ENCODE results near the gene NXT1.
"Not testable (repeated sequence)": the region's sequence is repeated elsewhere in the genome, so short reads cannot be mapped to it uniquely, and the experiment has no call there.

NXT1 gene

GRCh38 chr20:23350196-23350903, at the start of gene NXT1:
Gene NXT1 (plus strand): TSS chr20:23350791. CDS start chr20:23354042, 3,251 bp downstream.
- peak; percentile 96 to 98 for DNase-seq

DNA sequence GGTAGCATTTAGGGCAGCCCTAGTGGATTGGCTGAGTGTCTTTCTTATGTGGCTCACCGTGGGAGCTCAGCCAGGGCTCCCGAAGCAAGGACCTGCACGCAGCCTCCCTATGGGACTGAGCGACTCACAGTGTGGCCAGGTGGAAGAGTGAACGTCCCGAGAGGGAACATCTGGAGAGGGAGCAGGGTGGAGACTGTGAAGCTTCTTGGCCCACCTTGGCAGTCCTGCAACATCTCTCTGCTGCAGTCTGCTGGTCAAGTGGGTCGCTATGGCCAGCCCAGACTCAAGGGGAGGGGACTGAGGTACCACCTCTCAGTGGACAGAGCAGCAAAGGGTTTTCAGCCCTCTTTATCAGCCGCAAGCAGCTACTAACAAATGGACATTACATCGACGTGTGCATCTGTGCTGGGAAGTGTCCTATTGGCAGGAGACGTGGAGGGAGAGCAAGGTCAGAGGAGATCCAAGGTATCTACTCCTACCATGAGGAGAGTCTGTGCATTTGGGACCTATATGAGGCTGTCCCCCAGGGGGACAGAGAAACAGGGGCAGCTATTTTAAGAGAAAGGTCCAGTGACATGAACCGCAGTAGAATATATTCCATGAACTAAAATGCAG, 49.0 kb upstream of the NXT1 start:
- no peak for DNase-seq

GRCh38 chr20:23302386-23302785, 48.2 kb upstream of the NXT1 start:
- DNase-seq = no peak

GRCh38 chr20:23302801-23303200, 47.8 kb upstream of the NXT1 start:
- no peak for DNase-seq

DNA sequence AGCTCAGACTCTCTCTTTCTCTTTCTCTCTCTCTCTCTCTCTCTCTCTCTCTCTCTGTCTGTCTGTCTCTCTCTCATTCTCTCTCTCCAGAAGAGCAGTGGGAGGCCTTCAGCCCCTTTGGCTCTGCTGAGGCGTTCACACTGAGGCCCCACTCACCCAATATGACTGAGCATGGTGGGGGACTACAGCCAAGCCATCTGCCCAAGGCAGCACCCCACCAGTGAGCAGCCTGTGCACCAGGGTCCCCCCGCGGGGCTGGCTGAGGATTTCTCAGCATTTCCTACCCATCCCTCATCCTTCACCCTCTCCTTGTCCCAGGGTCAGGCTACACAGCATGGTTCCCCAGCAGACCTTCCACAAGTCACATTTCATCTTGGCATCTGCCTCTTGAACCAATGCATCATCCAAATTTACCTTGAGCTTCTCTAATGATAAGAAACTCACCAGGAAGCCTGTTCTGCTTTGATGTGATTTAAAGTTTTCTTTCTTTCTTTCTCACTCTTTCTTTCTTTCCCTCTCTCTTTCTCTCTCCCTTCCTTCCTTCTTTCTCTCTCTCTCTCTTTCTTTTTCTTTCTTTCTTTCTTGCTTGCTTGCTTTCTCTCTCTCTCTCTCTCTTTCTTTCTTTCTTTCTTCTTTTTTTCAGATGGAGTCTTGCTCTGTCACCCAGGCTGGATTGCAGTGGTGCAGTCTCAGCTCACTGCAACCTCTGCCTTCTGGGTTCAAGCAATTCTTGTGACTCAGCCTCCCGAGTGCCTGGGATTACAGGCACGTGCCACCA, 47.1 kb upstream of the NXT1 start:
- DNase-seq = no peak

DNA sequence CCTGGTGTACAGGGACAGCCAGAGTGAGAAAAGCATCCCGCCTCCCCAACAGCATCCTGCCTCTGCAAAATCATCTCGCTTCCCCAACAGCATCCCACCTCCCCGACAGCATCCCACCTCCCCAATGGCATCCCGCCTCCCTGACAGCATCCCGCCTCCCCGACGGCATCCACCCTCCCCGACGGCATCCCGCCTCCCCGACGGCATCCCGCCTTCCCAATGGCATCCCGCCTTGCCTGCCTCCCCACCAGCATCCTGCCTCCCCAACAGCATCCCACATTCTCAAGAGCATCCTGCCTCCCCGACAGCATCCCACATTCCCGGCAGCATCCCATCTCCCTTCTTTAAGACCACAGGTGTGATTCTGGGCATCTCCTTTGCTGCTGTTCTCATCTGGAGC, 46.0 kb upstream of the NXT1 start:
- DNase-seq = no peak

DNA sequence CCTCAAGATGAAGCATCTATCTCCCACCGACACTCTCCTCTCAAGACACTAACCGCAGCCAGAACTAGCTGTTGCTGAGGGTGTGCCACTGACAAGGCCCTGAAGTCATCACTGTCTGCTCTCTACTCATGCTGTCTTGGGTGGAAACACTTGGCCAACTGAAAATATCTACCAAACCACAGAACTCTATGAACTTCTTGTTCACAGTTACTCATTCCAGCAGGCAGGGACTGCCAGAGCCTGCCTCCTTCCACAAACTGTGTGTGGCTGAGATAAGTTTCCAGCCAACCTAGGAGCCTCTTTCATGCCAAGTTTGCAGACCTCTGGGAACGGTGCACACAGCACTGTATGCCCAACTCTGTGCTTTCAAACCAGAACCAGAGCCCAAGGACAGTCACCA, 45.5 kb upstream of the NXT1 start:
- no peak for DNase-seq

DNA sequence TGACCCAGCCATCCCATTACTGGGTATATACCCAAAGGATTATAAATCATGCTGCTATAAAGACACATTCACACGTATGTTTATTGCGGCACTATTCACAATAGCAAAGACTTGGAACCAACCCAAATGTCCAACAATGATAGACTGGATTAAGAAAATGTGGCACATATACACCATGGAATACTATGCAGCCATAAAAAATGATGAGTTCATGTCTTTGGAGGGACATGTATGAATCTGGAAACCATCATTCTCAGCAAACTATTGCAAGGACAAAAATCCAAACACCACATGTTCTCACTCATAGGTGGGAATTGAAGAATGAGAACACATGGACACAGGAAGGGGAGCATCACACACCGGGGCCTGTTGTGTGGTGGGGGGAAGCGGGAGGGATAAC, 43.2 kb upstream of the NXT1 start:
- not testable (repeated sequence) for DNase-seq

- no peak for DNase-seq
Measured at GRCh38 chr20:23308024-23308423, 42.6 kb upstream of the NXT1 start.

DNA sequence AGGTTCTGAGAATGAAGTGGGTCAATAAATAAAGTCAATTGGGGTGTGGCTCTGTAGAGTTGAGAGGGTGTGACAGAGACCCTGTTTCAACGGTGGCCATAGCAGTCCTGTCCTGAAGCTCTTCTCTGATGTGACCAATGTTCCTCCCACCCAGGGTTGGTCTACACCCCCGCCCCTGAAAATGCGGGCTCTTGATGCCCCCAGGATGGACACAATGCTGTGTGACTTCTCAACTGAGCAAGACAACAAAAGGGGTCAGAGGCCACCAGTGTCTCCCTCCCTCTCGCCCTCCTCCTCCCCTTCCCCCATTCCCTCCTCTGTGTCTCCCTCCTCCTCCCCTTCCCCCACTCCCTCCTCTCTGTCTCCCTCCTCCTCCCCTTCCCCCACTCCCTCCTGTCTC, 41.7 kb upstream of the NXT1 start:
- no peak for DNase-seq

GRCh38 chr20:23309781-23310180, 40.8 kb upstream of the NXT1 start:
- no peak for DNase-seq

- DNase-seq = no peak
Measured at GRCh38 chr20:23311947-23312506, 38.6 kb upstream of the NXT1 start.

GRCh38 chr20:23313271-23313670, 37.3 kb upstream of the NXT1 start:
- no peak for DNase-seq

- DNase-seq = no peak
Measured at GRCh38 chr20:23314699-23315098, 35.9 kb upstream of the NXT1 start.

- no peak for DNase-seq
Measured at GRCh38 chr20:23315099-23315498, 35.5 kb upstream of the NXT1 start.

DNA sequence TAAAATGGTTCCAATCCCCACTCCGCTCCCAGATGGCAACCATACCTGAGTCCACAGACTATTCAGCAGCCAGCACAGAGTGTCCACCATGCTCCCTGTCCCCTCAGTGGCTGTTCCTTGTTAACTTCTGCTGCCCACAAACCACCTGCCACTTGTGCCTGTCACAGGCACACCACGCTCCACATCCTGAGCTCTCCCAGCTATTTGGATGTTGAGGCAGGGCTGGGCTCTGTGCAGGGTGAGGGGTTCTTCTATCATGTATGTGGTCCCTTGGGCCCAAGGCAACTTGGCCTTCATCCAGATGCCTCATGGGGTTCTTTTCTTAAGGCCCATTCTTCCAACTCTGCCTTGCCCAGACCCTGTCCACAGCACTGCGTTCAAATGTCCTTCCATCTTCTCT, 34.0 kb upstream of the NXT1 start:
- no peak for DNase-seq

- DNase-seq = no peak
Measured at GRCh38 chr20:23317081-23317480, 33.5 kb upstream of the NXT1 start.

DNA sequence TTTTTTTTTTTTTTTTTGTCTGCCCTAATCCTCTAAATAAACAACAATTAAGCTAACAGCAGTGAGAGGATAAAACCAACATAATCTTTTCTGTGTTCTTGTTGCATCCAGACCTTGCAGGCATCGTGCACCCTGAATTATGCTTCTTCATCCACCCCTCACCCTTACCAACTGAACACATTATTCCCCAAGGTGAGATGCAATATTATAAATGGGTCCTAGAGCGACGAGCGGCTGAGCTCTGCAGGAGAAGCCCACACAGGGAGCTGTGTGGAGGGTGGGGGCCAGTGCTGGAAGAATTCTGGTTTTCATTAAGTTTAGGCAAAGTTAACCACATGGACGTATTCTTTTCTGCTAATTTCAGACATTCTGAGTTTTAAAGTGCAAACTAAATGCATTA, 32.2 kb upstream of the NXT1 start:
- DNase-seq = no peak

GRCh38 chr20:23320317-23320716, 30.3 kb upstream of the NXT1 start:
- DNase-seq = no peak

- DNase-seq = no peak
Measured at GRCh38 chr20:23325107-23325506, 25.5 kb upstream of the NXT1 start.

GRCh38 chr20:23326774-23327173, 23.8 kb upstream of the NXT1 start:
- no peak for DNase-seq

DNA sequence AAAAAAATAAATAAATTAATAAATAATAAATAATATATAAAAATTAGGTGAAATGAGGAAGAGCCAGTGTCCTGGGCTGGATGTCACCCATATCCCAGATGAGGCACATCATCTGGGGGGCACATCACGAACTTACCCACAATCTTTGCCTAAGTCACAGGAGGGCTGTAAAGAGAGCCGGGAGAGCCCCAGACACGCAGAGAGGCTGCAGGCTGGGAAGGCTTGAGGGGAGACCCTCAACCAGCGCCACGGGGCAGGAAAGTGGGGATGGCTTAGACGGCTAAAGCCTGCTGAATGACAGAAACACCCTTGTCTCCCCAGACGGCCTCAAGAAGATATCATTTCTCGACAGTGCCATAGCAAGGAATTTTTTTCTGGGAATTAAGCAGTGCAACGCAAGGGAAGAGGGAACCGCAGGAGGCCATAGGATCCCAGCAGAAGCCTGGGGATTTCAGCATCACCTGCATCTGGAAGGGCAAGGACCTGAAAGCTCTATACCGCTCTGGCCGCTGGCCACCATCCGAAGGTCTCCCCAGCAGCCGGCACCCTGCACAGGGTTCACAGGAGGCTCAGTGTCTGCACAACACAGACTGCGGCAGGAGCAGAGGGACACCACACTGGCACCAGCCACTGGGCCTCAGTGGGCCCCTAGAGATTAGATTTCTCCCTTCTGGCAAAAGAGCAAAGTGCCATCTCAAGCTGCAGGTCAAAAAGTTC, 22.8 kb upstream of the NXT1 start:
- no peak for DNase-seq

Measured in CD4-positive, alpha-beta T cell treated with Interleukin-1 beta for 1 hour (primary cell).